ENCODE results near the gene RAB5IF. TPM values are rescaled to one million over a fixed set of nuclear protein-coding genes. Genes with fewer than 3 reads are reported as not detected.

The RAB5IF gene
- total and polyA plus RNA-seq, 2 of the 13 experiments (the other 11 are each of a cell fraction or from before 2014, with no cell fraction given): 261 to 305 TPM

GRCh38 chr20:36607586-36608387 is 2.2 kb downstream of the RAB5IF start (continued):
- TF ChIP-seq ZNF121 (CRISPR knock-in tag; IDR thresholded peaks at IDR 0.05) (no peak), SP140L (CRISPR knock-in tag; IDR thresholded peaks at IDR 0.05; ENCODE audit: borderline replicate concordance) (no peak), SOX13 (IDR thresholded peaks at IDR 0.05) (no peak), SOX13 (CRISPR knock-in tag; conservative IDR thresholded peaks at IDR 0.05 in 1 of 2, IDR thresholded peaks at IDR 0.05 in 1 of 2) (peak in 1 of 2 experiments; percentile 65; a peak in 2 of 4 replicates), PLRG1 (conservative IDR thresholded peaks at IDR 0.05) (no peak), JUNB (CRISPR knock-in tag; IDR thresholded peaks at IDR 0.05; ENCODE audit: borderline replicate concordance) (no peak; the same call in 1 of the 2 replicates), ZNF362 (CRISPR knock-in tag; IDR thresholded peaks at IDR 0.05; ENCODE audit: borderline replicate concordance) (no peak), ZSCAN9 (CRISPR knock-in tag; IDR thresholded peaks at IDR 0.05; ENCODE audit: borderline replicate concordance) (no peak; the same call in 1 of the 2 replicates), ZNF24 (IDR thresholded peaks at IDR 0.05) (no peak), RCOR2 (CRISPR knock-in tag; IDR thresholded peaks at IDR 0.05) (no peak), HNF4A (CRISPR knock-in tag; IDR thresholded peaks at IDR 0.05) (peak; percentile 92), ZNF879 (CRISPR knock-in tag; IDR thresholded peaks at IDR 0.05) (no peak), TGIF2 (CRISPR knock-in tag; IDR thresholded peaks at IDR 0.05) (peak; percentile 78), CHCHD3 (CRISPR knock-in tag; IDR thresholded peaks at IDR 0.05) (no peak), ATRX (CRISPR knock-in tag; IDR thresholded peaks at IDR 0.05; ENCODE audit: borderline replicate concordance) (no peak), ZNF652 (CRISPR knock-in tag; IDR thresholded peaks at IDR 0.05; ENCODE audit: borderline replicate concordance, low read depth) (no peak), ZNF501 (CRISPR knock-in tag; IDR thresholded peaks at IDR 0.05) (no peak; the same call in 1 of the 2 replicates)
- TF ChIP-seq, protein P1, sequence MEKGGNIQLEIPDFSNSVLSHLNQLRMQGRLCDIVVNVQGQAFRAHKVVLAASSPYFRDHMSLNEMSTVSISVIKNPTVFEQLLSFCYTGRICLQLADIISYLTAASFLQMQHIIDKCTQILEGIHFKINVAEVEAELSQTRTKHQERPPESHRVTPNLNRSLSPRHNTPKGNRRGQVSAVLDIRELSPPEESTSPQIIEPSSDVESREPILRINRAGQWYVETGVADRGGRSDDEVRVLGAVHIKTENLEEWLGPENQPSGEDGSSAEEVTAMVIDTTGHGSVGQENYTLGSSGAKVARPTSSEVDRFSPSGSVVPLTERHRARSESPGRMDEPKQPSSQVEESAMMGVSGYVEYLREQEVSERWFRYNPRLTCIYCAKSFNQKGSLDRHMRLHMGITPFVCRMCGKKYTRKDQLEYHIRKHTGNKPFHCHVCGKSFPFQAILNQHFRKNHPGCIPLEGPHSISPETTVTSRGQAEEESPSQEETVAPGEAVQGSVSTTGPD (CRISPR knock-in tag; IDR thresholded peaks at IDR 0.05): no peak
- TF ChIP-seq, protein P2, sequence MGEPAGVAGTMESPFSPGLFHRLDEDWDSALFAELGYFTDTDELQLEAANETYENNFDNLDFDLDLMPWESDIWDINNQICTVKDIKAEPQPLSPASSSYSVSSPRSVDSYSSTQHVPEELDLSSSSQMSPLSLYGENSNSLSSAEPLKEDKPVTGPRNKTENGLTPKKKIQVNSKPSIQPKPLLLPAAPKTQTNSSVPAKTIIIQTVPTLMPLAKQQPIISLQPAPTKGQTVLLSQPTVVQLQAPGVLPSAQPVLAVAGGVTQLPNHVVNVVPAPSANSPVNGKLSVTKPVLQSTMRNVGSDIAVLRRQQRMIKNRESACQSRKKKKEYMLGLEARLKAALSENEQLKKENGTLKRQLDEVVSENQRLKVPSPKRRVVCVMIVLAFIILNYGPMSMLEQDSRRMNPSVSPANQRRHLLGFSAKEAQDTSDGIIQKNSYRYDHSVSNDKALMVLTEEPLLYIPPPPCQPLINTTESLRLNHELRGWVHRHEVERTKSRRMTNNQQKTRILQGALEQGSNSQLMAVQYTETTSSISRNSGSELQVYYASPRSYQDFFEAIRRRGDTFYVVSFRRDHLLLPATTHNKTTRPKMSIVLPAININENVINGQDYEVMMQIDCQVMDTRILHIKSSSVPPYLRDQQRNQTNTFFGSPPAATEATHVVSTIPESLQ (CRISPR knock-in tag; conservative IDR thresholded peaks at IDR 0.05): no peak
- TF ChIP-seq, protein P3, sequence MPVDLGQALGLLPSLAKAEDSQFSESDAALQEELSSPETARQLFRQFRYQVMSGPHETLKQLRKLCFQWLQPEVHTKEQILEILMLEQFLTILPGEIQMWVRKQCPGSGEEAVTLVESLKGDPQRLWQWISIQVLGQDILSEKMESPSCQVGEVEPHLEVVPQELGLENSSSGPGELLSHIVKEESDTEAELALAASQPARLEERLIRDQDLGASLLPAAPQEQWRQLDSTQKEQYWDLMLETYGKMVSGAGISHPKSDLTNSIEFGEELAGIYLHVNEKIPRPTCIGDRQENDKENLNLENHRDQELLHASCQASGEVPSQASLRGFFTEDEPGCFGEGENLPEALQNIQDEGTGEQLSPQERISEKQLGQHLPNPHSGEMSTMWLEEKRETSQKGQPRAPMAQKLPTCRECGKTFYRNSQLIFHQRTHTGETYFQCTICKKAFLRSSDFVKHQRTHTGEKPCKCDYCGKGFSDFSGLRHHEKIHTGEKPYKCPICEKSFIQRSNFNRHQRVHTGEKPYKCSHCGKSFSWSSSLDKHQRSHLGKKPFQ (CRISPR knock-in tag; IDR thresholded peaks at IDR 0.05; ENCODE audit: insufficient replicate concordance): no peak

Data from HepG2 (cell line).